Subcutaneous adipose tissue (tissue), 4 donors: ENCODE results near the gene SYCP3. TPM values are rescaled to one million over a fixed set of nuclear protein-coding genes. Genes with fewer than 3 reads are reported as not detected.

Experiments used
- CTCF ChIP-seq: fragments of 450-650 bp; IDR thresholded peaks from one replicate; pipeline ENCODE4 v1.5.1; 2016; ENCODE audit warnings: low read depth, mild to moderate bottlenecking, control low read depth, antibody characterized with exemption, moderate library complexity
- total RNA-seq, 4 donors: library from RNA; depleted of rRNA; stranded (reverse); fragments of >200 nt; gene quantifications; one replicate each; pipeline ENCODE4 v1.1.0, GENCODE V29; 2016

Gene SYCP3
- total RNA-seq, 4 donors from 2014 or later: 0.22 TPM; not detected in 3

- no peak for TF ChIP-seq CTCF
Observed at GRCh38 chr12:101772012-101772775, 32.9 kb upstream of the SYCP3 start.

- TF ChIP-seq CTCF: no peak
Observed at GRCh38 chr12:101769865-101770264, 30.6 kb upstream of the SYCP3 start.

GRCh38 chr12:101768781-101769180 lies 29.5 kb upstream of the SYCP3 start:
- no peak for TF ChIP-seq CTCF

GRCh38 chr12:101767537-101767936 lies 28.3 kb upstream of the SYCP3 start:
- TF ChIP-seq CTCF: no peak

GRCh38 chr12:101764051-101764792 lies 25.0 kb upstream of the SYCP3 start:
- no peak for TF ChIP-seq CTCF

- TF ChIP-seq CTCF: no peak
Observed at GRCh38 chr12:101763246-101763931, 24.1 kb upstream of the SYCP3 start.

- TF ChIP-seq CTCF: no peak
Observed at GRCh38 chr12:101761781-101762180, 22.5 kb upstream of the SYCP3 start.
